HFF-Myc (cell line): ENCODE measurements around the gene SMIM35.
"Not testable (repeated sequence)": the region's sequence is repeated elsewhere in the genome, so short reads cannot be mapped to it uniquely, and the experiment has no call there.

Source experiments
- DNase-seq: peaks from one replicate; pipeline ENCODE4 v3.0.0-alpha.2; 2011; ENCODE audit warnings: low read depth; ENCODE audit errors: extremely low read depth
- H3K4me3 ChIP-seq: replicated peaks from 2 replicates; pipeline ENCODE4 v1.5.1; 2011; ENCODE audit warnings: low read depth, mild to moderate bottlenecking, control low read depth, low read length
- TF ChIP-seq, protein P1 (sequence below): IDR thresholded peaks from 2 replicates; pipeline ENCODE4 v1.5.1; 2012; ENCODE audit warnings: mild to moderate bottlenecking, low read depth, low read length, control low read depth; ENCODE audit errors: missing control alignments

The SMIM35 gene

DNA sequence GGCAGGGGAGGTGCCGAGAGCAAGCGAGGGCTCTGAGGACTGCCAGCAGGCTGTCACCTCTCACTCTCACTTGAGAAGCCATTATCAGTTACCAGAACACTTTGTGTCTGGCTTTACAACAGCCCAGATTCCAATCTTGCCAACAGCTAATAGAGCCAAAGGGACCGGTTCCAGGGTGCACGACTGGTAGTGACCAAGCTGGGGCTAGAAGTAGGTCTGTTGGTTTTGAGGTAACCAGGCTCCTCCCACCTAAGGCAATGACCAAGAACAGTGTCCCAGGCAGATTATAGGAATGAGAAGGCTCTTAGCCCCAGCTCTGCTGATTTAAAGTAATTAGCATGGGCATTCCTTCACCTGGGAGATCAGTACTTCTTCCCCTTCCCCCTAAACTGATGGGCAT, 107.8 kb downstream of the SMIM35 start:
- H3K4me3 ChIP-seq: no peak overlapping the region
- TF ChIP-seq, protein P1, sequence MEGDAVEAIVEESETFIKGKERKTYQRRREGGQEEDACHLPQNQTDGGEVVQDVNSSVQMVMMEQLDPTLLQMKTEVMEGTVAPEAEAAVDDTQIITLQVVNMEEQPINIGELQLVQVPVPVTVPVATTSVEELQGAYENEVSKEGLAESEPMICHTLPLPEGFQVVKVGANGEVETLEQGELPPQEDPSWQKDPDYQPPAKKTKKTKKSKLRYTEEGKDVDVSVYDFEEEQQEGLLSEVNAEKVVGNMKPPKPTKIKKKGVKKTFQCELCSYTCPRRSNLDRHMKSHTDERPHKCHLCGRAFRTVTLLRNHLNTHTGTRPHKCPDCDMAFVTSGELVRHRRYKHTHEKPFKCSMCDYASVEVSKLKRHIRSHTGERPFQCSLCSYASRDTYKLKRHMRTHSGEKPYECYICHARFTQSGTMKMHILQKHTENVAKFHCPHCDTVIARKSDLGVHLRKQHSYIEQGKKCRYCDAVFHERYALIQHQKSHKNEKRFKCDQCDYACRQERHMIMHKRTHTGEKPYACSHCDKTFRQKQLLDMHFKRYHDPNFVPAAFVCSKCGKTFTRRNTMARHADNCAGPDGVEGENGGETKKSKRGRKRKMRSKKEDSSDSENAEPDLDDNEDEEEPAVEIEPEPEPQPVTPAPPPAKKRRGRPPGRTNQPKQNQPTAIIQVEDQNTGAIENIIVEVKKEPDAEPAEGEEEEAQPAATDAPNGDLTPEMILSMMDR: no peak
- no peak for DNase-seq

DNA sequence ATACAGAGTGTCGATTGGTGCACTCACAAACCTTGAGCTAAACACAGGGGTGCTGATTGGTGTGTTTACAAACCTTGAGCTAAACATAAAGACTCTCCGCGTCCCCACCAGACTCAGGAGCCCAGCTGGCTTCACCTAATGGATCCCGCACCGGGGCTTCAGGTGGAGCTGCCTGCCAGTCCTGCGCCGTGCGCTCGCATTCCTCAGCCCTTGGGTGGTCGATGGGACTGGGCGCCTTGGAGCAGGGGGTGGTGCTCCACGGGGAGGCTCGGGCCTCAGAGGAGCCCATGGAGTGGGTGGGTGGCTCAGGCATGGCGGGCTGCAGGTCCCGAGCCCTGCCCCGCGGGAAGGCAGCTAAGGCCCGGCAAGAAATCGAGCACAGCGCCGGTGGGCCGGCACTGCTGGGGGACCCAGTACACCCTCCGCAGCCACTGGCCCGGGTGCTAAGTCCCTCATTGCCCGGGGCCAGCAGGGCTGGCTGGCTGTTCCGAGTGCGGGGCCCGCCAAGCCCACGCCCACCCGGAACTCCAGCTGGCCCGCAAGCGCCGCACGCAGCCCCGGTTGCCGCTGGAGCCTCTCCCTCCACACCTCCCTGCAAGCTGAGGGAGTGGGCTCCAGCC, 108.4 kb downstream of the SMIM35 start:
- not testable (repeated sequence) for H3K4me3 ChIP-seq, DNase-seq

DNA sequence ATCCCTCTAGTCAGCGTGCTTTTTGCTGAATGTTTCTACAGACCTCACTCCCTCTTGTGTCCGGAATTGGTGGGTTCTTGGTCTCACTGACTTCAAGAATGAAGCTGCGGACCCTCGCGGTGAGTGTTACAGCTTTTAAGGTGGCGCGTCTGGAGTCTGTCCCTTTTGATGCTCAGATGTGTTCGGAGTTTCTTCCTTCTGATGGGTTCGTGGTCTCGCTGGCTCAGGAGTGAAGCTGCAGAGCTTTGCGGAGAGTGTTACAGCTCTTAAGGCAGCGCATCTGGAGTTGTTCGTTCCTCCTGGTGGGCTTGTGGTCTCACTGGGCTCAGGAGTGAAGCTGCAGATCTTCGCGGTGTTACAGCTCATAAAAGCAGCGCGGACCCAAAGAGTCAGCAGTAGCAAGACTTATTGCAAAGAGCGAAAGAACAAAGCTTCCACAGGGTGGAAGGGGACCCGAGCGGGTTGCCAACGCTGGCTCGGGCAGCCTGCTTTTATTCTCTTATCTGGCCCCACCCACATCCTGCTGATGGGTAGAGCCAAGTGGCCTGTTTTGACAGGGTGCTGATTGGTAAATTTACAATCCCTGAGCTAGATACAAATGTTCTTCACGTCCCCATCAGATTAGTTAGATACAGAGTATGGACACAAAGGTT, 109.0 kb downstream of the SMIM35 start:
- DNase-seq, H3K4me3 ChIP-seq: not testable (repeated sequence)

GRCh38 chr11:117977029-117977428, 109.7 kb downstream of the SMIM35 start:
- no peak for DNase-seq
- H3K4me3 ChIP-seq: no peak overlapping the region
- TF ChIP-seq, protein P1: no peak

DNA sequence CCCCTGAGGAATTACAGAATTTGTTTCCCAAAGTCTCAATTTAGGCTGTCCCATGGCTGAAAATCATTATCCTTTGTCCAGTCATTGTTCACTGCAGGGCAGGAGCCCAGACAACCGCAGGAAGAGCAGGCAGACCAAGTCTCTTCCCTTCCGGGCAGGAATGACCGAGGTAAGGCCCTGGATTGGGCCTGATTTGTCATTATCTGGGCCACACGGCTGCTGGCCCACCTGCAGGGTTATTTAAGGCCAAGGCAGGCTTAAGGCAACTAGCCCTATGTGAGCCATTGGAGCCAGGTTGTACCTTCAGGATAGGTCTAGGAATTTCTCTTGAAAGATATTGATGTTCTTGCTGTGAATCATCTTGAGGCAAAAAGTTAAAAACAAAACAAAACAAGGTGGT, 110.3 kb downstream of the SMIM35 start:
- no peak for DNase-seq
- TF ChIP-seq, protein P1: no peak
- H3K4me3 ChIP-seq: no peak overlapping the region

GRCh38 chr11:117973503-117973860, 113.3 kb downstream of the SMIM35 start:
- TF ChIP-seq, protein P1: no peak
- DNase-seq: no peak
- H3K4me3 ChIP-seq: no peak overlapping the region

DNA sequence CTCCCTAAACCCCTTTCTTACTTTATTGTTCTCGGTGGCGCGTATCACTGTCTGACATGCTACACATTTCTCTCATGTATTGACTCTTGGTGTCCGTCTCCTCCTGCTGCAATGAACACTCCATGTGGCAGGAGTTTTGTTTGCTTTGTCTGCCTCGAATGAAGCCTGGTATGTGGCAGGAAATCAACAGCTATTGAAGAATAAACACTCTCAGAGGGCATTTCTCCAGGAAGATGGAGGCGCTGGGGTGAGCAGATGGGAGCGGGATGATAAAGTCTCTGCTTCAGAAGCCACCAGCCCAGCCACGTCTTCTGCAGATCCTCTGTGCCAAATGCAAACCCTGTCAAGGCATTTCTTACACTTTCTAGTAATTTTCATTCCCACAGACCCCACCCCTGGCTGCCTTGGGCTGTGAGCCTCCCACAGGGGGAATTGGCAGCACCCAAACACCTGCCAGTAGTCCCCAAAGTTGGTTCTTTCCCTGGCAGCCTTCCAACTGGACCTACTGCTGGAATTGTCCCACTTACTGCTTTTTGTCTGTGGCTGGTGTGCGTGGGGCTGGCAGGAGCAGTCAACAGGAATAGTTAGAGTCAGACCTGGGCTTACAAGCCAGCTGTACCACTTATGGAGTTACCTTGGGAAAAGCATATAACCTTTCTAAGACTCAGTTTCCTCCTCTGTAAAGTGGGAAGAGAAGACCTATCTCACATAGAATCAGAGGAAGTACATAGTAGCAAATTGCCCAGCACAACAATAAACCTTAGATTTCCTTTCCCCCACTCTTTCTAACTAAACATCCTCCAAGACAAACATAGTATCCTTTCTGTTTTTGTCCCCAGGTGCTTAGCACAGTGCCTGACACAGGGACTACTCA, 113.9 kb downstream of the SMIM35 start:
- no peak overlapping the region for H3K4me3 ChIP-seq
- no peak for DNase-seq
- TF ChIP-seq, protein P1: no peak
